ENCODE measurements around the gene NUBP2.

GRCh38 chr16:1776991-1777374 lies 5.8 kb upstream of the NUBP2 start:
- TF ChIP-seq CTCF (conservative IDR thresholded peaks at IDR 0.05; ENCODE audit: low read depth, low read length) (no peak), EZH2 (IDR thresholded peaks at IDR 0.05; ENCODE audit: borderline replicate concordance, low read depth, low read length, poor library complexity, severe bottlenecking) (no peak)
